Smooth muscle cell of the pulmonary artery (primary cell): ENCODE results near the gene SYT15B. TPM values are rescaled to one million over a fixed set of nuclear protein-coding genes. Genes with fewer than 3 reads are reported as not detected.

Source experiments
- total RNA-seq: library from RNA; depleted of rRNA; stranded (reverse); fragments of >200 nt; gene quantifications from 2 replicates; pipeline ENCODE4 v1.2.3, GENCODE V29; 2014

Gene SYT15B
- total RNA-seq: not detected in 2 replicates

GRCh38 chr10:47763554-47764175 lies at the start of gene SYT15B:
TSS of gene SYT15B (minus strand) at chr10:47763592. CDS start at chr10:47762640, 952 bp downstream.

Other genes starting within 250 kb of the SYT15B start
- 2.2 and 4.0 TPM in 2 replicates for gene AGAP9, start 240.0 kb downstream of the SYT15B start, total RNA-seq
- gene NPY4R2, start 155.1 kb upstream of the SYT15B start, total RNA-seq: not detected in 2 replicates
- gene FAM25C, start 236.2 kb upstream of the SYT15B start, total RNA-seq: not detected in 2 replicates